Raji (cell line): ENCODE results near the gene ZMPSTE24.

Source experiments
- POLR2A ChIP-seq: IDR thresholded peaks from 2 replicates; pipeline ENCODE4 v1.6.1; 2011; ENCODE audit warnings: low read depth, low read length, control low read depth; ENCODE audit not compliant: insufficient read depth

Gene ZMPSTE24

DNA sequence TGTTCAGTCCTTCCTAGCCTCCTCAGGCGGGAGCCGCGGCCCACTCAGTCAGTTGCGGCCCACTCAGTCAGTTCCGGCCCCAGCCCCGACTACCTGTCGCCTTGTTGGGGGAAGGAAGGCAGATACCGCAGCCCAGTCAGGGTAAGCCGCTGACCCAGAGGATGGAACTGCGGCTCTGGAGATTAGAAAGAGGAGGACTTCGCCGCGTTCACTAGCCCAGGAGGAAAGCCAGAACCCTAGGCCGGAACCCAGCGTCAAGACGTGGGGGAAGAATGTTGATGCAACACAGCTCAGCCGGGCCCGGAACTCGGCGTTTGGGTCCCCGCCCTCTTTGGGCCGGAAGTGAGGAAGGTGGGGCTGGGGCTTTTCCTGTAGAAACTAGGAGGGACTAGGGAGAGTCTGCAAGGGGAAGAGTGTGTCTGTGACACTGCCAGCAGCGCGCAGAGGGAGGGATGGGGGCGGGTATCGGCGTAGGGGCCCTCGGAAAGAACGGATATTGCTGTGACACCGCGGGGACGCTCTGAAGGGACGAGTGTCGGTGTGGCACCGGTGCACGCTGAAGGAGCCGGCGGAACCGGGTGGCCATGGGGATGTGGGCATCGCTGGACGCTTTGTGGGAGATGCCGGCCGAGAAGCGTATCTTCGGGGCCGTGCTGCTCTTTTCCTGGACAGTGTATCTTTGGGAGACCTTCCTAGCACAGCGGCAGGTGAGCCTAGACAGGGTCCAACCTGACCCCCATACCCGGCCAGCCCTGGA lies at the start of gene ZMPSTE24:
ZMPSTE24 (plus strand) TSS at position 549 of the 757 bp plus-strand sequence; CDS start at position 585, 36 bp downstream.
- TF ChIP-seq POLR2A, result peak; percentile 95

DNA sequence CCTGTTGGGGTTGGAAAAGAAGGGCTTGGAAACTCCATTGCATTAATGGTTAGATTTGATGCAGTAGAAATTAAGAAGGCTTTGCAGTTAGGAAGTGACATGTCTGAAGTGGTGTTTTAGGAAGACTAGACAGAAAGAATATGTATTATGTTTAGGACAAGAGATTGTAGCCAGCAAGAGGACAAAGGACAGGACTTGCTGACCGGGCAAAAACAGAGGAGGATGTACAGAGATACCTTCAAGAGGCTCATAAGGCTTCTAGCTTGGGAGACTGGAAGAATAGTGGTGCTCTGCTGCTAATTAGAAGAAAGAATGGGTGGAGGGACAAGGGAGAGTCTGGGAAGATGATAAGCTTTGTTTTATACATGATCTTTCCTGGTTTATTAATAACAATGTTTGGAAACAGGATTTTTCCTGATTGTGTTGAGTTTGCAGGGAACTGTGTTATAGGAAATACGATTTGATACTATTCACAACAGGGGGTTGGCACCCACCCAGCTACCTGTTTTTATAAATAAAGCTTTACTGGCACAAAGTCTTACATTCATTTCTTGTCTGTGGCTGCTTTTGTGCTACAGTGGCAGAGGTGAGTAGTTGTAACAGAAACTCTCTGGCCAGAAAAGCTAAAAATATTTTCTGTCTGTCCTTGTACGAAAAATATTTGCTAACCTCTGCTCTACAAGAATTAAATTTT lies 47.4 kb upstream of the ZMPSTE24 start:
- no peak for TF ChIP-seq POLR2A

DNA sequence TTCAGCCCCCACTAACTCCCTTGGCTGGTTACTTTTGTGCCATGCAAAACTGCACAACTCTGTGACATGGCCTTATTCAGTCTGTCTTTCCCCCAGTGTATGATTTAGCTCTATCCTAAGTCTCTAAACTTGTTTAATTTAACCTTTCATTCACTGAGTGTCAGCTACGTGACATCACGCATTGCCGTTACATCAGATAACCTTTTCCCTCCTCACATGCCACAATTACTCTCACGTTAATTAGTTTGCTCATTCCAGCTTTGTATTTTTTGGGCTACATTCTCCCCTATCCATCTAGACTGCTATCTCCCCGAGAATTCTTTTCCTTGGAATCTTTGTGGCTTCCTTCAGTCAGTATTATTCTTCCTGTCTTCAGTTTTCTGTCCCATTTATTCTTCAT lies 39.7 kb upstream of the ZMPSTE24 start:
- no peak for TF ChIP-seq POLR2A

DNA sequence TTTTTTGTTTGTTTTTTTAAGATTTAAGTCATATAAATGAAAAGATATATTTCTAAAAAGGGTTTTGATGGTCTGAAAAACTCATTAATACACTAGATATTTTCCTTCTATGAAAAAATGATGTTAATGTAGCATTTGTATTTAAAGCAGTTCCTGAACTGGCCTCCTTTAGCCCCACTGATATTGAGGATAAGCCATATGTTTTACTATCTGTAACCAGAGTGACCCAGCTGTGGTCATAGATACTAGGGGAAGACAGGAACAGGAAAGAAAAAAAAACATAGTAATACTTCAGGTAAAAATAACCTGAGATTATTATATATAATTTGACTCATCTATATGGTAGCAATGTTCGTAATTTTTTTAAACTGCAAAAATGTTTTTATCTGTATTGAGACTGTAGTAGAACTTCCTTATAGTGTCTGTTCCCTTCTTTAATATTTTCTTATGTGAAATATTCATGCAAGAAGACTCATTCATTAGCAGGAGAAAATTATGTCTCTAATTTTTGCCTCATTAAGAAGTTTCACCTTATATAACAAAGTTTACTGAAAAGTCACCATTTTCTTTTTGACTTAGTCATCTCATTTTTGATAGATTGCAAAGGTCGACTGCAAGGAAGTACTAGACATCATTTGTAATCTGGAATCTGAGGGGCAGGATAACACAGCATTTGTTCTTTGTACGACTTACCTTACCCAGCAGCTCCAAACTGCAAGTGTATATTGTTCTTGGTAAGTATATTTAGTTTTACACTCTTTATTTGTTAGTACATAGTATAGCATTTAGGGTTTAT lies 35.9 kb upstream of the ZMPSTE24 start:
- TF ChIP-seq POLR2A, result no peak

DNA sequence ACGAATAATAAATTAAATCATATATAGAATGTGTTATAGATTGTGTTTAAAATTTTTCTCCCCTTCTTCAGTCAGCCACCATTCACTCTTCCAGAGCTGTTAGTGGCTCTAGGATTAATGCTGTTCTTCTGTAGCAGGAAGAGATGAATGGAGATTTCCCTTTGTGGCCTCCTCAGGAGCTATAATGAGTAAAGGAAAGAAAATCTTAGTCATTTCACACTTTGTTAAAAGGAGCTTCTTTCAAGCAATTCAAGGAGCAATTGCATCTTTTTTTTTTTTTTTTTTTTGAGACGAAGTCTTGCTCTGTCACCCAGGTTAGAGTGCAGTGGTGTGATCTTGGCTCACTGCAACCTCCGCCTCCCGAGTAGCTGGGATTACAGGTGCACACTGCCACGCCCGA lies 34.0 kb upstream of the ZMPSTE24 start:
- TF ChIP-seq POLR2A, result no peak

DNA sequence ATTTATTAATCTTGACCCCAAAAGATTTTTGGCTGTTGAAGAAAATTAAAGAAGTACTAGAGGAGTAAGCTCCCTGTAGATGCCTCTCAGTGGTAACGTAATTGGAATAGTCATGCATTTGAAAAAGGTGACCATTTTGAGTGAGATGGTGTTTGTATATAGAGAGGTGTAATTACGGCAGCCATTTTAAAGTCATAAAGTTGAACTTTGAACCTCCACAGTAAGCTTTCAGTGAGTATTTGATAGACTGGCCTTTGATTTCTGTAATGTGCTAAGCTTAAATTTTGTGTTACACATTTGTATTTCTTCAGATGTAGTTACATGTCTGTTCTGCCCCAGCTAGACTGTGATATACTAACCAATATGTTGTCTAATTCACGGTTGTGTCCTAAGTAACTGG lies 31.8 kb upstream of the ZMPSTE24 start:
- TF ChIP-seq POLR2A, result no peak

DNA sequence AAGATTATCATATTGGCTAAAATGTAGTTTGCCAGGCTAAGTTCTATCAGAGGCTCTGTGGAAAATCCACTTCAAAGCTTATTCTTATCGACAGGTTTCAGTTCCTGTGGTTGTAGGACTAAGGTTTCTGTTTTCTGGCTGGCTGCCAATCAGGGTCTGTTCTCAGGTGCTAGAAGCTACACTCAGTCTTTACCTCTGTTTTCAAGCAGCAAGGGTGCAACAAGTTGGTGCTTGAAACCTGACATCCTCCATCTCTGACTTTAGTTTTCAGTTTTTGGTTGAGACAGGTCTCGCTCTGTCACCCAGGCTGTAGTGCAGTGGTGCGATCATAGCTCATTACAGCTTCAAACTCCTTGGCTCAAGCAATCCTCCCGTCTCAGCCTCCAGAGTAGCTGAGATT lies 25.6 kb upstream of the ZMPSTE24 start:
- no peak for TF ChIP-seq POLR2A

DNA sequence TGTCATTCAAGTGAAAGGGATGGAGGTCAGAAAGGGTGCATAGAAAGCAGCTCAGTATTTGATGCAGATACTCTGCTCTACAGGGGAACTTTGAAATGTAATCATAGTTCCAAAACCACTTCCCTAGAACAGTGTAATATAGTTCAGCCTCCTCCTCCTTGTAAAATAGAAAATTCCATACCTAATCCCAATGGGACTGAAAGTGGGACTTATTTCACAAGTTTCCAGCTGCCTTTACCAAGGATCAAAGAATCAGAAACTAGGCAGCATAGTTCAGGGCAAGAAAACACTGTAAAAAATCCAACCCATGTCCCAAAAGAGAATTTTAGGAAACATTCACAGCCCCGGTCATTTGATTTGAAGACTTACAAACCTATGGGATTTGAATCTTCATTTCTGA lies 18.4 kb upstream of the ZMPSTE24 start:
- TF ChIP-seq POLR2A, result no peak

DNA sequence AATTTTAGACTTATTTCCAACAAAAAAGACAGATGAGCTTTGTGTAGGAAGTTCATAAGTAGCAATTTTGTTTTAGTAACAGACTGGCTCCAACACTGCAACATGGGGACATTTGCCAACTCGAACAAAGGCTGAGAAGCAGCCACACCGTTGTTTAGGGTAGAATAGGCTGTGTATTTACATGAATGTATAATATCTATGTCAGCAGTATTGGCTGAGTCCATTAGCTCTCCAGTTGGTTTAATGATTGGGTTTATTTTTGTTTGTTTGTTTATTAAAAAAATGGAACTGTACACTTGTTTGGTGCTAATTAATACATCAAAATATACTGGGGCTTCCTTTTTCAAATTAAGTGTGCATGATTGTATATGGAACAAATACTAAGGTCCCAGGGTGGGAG lies 17.6 kb upstream of the ZMPSTE24 start:
- TF ChIP-seq POLR2A, result no peak

DNA sequence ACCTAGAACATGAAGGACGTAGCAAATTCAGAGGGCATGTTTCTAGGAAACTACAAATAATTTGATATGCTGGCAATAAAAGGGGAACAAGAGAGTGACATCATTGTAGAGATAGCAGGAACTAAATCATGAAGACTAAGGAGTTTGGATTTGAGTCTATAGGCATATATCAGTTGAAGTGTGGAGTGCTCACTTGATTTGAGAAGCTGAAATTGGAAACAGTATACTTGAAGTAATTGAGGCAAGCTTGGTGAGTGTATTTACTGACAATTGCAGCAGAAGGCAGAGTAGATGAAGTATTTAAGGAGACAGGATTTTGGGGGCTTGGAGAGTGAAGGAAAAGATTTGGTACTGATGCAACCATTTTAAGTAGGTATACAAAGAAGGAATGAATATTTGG lies 16.7 kb upstream of the ZMPSTE24 start:
- TF ChIP-seq POLR2A, result no peak

DNA sequence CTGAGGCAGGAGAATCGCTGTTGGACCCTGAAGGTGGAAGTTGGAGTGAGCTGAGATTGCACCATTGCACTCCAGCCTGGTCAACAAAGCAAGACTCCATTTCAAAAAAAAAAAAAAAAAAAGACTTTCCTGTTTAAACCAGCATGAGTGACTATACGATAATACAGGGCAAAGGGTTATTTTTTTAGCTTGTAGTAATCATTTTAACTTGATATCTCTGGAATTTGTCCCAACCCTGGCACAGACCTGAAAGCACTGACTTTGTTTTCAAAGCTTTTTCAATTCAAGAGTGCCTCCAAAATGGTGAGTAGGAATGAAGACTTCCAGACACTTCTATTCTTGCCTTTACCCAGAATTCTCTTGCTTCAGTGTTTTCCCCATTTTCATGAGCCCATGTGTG lies 14.7 kb upstream of the ZMPSTE24 start:
- no peak for TF ChIP-seq POLR2A

DNA sequence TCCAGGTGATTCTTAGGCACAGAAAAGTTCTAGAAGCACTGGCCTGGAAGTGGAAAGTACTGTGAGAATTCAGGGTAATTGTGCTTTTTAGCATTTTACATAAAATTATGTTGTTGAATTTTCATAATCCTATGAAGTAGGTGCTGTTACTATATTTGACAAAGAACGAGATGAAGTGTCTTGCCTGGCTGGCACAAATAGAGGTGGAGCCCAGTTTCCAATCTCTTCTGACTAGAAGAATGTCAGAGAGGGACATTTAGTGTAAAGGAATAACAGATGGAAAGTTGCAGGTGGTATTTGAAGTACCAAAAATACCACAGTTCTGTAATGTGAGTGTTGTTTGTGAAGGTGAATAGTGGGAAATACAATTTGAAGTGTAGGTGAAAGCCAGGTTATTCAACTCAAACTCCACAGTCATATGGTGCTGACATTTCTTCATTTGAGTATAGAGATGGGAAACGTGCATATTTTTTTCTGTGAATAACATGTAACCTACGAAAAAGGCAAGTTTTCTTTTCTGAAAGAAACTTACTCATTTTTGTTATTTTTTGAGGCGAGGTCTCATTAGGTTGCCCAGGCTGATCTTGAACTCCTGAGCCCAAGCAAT lies 13.8 kb upstream of the ZMPSTE24 start:
- no peak for TF ChIP-seq POLR2A

DNA sequence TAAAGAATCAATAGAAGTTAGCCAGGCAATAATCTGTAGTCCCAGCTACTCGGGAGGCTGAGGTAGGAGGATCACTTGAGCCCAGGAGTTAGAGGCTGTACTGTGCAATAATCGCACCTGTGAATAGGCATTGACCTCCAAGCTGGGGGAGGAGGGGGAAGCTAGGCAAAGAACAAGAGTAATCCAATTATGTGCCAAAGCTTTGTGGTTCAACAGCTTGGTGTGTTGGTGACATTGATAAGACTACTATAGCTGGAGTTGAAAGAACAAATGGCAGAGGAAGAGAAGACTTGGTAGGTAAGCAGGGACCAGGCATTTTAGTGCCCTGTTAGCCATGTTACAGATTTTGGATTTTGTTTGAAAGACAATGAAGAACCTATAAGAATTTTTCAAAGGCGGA lies 12.3 kb upstream of the ZMPSTE24 start:
- no peak for TF ChIP-seq POLR2A

DNA sequence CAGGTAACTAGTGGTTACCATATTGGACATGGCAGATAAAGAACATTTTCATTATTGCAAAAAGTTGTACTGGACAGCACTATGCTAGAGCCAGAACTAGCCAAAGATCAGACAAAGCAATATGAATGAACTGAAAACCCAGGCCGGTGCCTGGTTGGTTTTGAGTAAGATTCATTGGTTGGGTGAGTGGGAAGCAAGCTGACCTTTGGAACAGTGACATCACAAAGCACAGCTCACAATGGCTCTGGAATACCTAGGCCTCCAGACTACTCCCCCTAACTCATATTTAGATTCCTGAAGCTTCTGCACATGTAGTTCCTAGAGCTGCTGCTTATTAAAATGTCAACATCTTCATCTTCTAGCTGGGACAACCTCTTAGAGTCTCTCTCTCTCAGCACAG lies 10.4 kb upstream of the ZMPSTE24 start, which contains the start of gene TMCO2:
TMCO2 (plus strand) TSS at position 283 of the 400 bp plus-strand sequence; CDS start at position 340, 57 bp downstream.
- TF ChIP-seq POLR2A, result no peak

DNA sequence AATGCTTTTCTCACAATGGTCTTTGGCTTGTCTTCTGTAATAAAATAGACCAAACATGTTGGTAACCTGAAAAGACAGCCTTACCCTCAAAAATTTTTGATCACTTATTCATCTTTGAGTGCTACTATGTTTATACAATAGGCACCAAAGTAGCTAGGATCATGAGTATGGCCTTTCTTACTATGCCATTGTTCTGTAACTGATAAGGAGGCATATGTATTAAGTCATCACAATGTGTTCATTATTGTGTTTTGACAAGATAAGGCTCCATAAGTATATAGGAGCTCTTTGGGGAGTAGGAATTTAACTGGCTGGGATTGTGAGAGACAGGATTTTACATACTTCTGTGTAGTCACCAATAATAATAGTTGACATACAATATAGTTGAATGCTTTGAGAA lies 9.6 kb upstream of the ZMPSTE24 start:
- TF ChIP-seq POLR2A, result no peak

DNA sequence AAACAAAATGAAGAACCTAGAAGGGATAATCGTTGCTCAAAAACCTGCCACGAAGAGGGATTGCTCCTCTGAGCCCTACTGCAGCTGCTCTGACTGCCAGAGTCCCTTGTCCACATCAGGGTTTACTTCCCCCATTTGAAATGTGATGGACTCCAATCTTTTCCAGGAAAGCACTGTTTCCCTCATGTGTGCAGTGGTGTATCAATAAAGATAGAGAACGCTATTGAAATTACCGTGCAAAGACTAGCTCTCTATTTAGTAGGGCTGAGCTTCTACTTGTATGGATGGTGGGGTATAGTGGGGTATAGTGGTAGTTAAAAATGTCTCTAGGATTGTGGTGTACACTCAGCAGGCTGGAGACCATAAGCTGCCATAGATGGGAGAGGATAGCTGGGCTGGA lies 6.6 kb upstream of the ZMPSTE24 start:
- TF ChIP-seq POLR2A, result no peak

DNA sequence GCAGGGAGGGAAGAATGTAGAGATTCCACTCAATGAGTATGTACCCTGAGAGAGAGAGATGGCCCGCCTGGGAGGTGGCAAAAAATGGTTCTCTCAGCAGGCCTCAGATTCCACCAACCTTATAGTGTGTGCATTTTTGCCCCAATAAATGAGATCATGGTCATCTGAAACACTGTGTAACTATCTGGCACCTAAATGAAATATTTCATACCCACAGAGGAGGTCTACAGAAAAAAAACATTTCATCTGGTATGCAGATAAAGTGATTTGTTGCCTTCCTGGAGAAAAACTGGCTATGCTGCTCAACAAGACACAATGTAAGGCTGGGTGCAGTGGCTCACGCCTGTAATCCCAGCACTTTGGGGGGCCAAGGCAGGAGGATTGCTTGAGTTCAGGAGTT lies 5.4 kb upstream of the ZMPSTE24 start:
- no peak for TF ChIP-seq POLR2A
